GM18502 (cell line): Measurements from ENCODE around the gene CDH2.

Experiments used
- ATAC-seq: cut with Tn5 transposase; IDR thresholded peaks from one replicate; pipeline ENCODE4 v1.9.1; 2021; ENCODE audit warnings: mild to moderate bottlenecking; ENCODE audit not compliant: unreplicated experiment, poor library complexity

CDH2 gene

DNA sequence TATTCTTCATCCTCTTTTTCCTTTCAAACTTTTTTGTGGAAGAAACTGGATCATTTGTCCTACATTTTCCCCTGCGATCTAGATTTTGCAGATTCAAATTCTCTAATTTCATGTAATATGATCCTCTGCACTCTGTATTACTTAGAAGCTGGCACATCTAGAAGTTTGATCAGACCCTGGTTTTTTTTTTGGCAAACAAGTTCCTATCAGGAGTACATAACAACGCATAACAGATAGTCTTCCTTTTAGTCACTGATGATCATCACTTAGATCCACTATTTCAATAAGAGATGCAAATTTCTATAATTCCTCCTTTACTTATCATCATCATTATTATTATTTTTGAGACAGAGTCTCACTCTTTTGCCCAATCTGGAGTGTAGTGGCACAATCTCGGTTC is 117.1 kb downstream of the CDH2 start:
- ATAC-seq, result no peak

DNA sequence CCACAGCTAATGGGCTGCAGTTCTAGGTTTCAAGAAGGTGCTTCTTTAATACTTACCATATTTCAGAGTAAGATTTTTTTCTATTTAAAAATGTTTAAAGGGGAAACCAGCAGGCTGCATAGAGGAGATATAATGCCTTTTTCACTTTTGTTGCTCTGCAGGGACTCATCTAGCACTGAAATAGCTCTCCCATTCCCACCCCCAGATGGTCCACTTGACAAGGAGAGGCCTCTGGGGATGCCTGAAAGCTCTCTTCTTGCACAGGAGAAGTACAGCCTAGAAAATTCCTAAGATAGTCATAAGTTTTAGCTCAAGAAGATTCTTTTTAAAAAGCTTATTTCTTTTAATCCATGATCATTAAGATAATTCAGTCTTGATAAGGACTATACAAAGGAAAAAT is 126.4 kb downstream of the CDH2 start:
- ATAC-seq, result no peak

DNA sequence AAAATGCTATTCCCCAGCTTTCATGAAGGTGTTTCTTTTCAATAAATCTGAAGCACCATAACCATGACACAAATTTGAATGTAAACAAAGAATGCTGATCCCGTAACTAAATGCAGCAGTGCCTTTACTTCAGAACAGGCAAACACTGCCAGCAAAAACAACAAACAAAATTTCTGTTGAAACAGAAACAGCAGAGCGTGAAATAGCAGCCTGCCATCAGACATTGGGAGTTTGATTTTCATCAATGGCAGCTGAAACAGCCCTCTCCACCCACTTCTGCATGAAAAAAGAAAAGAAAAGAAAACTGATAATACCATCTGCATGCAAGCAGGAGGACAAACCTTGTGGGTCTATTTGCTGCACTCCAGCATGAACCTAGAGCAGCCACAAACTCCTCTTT is 128.3 kb downstream of the CDH2 start:
- ATAC-seq, result no peak

DNA sequence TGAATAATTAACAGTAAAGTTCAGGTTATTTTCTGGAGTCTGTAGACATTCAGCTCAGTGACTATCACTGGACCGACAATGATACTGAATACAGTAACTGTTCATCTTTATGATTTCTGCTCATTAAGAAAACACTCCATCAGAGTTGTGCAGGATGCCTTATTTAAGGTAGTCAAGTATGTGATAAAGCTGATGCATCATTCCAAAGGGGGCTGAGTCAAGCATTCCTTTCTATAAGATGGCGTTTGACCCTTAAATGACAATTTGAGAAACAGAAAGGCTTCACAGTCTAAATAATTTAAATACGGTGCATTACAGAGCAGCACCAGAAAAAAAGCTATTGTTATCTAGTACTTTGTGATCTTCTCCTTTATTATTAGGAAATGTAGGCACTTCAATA is 131.1 kb downstream of the CDH2 start:
- no peak for ATAC-seq

DNA sequence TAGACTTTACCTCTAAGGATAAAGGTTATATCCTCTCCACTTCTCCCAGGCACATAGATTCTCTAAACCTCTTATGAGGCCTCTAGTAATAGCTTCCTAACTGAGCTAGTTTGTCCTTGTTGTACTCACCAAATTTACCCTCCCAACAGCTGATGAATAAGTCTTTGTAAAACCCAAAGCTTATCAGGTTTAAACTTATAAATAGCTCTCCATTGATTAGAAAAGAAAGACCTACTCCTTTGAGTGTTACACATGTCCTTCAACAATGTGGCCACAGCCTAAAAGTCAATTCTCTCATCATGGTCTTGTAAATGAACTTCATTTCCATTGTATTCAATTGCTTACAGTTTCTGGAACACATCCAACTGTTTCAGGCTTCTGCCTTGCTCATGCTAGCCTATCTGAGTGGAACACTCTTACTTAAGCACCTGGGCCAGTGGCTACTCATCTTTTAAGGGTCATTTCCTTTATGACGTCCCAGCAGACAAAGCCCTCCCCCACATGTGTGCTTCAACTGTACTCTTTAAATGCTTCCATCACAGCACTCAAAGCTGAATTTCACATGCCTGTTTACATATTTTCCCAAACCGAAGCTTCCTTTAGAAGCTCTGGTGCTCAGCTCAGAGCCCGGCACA is 131.6 kb downstream of the CDH2 start:
- no peak for ATAC-seq

DNA sequence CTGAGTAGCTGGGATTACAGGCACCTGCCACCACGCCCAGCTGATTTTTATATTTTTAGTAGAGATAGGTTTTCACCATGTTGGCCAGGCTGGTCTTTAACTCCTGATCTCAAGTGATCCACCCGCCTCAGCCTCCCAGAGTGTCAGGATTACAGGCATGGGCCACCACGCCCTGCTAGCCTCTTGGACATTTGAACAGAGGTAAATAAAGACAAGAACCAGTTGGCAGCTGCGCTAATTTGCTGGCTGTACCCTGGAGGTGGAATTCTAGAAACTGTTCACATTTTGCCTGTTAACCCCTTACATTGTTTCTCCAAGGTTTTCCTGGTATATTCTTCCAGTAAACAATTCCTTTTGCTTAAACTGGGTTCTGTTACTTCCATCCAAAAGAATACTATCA is 132.9 kb downstream of the CDH2 start:
- no peak for ATAC-seq

DNA sequence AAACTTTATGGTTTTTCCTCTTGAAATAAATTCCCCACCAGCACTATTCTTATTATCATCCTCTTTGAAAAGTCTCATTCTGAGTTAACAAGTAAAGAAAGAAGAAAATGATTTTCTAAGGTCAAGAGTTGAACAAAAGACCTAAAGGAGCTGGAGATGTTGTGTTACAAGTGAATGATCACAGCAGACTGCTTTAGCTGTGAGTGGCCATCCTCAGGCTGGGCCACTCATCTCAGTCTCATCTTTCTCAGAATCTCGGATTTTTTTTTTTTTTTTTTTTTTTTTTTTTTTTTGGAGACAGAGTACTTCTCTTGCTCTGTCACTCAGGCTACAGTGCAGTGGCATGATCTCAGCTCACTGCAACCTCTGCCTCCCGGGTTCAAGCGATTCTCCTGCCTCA is 133.3 kb downstream of the CDH2 start:
- ATAC-seq, result no peak

DNA sequence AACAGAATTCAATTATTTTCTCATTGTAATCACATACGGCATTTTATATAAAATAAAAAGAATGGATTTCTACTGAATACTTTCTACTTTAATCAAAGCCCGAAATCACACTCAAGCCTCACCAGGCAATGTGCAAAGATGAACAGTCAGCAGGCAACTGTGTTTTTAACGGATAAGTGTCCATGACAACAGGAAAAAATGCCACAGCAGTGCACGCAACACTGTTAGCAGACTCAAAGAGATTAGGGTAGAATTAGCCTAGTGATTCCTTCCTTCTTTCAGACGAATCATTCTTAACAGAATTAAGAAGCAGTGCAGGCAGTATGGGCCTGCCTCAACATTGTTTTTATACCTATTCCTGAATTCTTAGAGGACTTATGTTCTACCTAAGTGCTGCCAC is 135.6 kb downstream of the CDH2 start:
- ATAC-seq, result no peak

DNA sequence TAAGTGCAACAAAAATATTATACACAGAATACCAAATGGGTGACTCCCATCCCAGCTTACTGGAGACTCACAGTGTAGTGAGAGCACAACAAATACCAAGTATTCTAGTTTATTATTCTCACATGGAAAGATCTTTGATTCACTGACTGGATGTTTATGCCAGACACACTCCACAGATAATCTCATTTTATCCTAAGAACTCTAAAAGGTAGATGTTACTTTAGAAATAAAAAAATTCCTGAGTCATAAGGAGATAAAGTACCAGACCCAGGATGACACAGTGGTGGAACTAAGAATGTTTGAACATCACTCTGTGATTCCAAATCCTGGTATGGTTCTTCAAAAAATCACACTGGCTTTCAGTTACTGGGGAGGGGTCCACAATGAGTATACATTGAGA is 136.2 kb downstream of the CDH2 start:
- no peak for ATAC-seq

DNA sequence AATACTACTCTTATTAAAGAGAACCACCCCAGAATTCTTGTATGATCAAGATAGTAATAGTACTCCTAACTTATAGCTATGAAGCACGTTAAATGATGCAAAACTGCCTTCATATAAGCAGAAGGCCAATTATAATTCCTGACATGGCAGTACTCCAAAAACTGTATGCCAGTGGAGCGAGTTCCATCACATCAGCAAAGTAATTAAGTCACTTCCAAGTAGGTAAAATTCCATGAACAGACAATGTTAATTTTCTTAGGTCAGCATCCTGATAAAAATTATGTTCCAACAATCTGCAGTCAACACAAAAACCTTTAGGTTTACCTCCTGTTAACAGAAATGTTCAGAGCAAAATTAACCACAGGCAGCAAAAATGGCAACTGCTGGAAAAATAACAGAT is 136.7 kb downstream of the CDH2 start:
- ATAC-seq, result no peak

DNA sequence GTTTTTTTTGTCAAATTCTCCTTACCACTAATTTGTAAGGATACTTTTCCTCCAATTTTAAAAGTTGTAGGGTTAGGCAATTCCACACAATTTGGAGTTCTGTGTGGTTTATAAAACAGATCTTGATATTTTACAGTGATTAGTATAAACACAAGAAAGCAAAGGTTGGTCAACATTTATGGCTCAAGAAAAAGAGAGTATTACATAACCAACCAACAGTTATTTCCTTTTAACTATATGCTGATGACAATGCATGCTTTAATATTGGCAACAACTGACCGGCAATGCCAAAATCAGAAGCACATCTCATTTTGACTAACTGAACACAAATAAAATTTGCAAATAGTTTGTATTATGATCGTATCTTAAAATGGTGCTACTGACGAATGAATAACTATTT is 137.2 kb downstream of the CDH2 start:
- no peak for ATAC-seq

DNA sequence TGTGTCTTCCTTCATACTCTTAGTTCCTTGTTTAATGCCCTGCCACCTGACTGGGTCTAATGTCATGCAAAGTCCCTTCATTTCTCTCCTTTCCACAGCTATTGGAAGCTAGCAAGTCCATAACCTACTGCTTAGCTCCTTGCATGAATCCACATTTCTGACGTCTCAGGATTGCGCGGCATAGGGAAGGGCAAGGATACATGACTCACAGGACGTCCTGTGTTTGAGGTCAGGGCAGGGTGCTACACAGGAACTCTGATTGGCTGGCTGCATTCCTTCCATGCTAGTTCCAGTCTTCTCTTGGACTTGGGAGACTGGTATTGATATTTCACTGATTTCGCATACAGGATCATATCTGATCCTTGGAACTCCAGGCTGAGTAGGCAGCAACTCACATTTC is 137.9 kb downstream of the CDH2 start:
- ATAC-seq, result no peak

DNA sequence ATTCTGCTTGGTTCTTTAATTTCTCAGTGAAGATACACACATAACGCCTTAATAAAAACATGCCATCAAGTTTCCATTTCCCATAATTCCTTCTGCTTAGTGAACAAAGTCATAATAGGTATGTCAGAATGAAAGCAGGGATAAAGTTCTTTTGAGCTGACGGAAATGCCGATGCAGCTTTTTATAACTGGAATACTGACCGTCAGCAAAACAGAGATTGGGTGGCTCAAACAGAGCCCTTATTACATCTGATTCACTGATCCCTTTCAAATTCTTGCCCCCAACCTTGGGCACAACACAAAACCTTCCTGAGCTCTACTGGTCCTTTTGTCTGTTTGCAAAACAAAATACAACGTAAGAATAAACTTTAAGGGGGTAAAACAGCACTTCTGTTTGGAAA is 140.4 kb downstream of the CDH2 start:
- no peak for ATAC-seq

DNA sequence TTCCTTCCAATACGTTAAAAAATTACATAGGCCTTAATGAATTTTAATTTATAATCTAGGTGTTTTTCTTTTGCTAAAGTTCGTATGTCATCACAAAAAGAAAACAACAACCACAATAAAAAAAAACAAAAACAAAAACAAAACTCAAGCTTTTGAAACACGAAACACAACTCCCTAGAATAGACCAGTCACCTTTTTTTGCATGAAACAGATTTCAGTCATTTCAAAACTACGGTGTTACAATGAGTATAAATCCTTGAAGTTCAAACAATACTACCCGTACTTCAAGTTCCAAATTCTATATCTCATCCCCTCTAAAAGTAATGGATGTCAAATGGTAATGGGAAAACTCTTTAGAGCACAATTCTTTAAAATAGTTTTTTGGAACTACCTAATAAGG is 142.4 kb downstream of the CDH2 start:
- no peak for ATAC-seq

DNA sequence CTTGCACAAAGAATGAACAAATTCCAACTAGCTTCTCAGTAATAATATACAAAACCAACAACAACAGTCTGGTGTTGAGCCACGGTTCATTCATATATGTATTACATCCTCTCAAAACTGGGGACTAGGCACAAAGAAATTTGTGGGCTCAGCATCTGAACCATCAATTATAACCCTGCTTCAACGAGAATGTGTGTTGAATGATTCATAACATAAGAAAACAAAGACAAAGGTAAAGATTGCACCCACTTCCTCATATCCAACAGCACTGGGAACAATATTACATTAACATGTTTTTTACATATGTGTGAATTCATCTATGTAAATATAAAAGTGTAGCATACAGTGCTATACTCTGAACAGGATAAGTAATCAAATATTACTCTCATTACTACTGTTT is 144.8 kb downstream of the CDH2 start:
- ATAC-seq, result no peak

DNA sequence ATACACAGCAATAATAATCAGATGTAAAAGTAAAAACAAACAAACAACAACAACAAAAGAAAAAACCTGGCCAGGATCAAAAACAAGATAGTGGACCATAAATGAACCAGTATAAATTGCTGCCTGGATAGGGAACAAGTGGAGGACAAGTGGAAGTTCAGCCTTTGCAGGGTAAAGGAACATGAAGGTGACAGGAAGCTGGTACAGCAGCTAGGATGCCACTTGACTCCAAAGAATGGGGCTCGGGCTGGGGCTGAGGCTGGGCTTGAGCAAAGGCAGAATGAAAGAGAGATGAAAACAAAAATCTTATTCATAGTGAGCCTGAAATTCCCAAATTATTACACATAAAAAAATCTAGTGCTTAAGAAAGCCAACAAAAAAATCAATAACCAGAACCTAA is 146.5 kb downstream of the CDH2 start:
- no peak for ATAC-seq

DNA sequence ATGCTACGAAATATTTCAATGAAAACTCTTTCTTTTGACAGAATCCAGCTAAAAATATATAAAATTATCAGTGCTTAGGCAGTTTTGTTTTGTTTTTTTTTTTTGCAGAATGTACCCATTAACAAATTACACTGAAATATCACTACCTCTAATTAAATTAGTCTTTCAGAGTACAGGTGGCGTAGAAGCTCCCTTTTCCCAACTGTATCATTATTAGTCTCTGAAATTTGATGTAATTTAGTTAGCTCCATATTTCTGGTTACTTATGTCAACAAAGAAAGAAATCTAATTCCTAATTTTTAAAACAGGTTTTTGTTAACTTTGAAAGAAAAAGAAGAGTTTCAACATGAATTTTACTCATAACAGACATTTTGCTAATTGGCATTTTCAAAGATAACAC is 149.2 kb downstream of the CDH2 start:
- no peak for ATAC-seq

DNA sequence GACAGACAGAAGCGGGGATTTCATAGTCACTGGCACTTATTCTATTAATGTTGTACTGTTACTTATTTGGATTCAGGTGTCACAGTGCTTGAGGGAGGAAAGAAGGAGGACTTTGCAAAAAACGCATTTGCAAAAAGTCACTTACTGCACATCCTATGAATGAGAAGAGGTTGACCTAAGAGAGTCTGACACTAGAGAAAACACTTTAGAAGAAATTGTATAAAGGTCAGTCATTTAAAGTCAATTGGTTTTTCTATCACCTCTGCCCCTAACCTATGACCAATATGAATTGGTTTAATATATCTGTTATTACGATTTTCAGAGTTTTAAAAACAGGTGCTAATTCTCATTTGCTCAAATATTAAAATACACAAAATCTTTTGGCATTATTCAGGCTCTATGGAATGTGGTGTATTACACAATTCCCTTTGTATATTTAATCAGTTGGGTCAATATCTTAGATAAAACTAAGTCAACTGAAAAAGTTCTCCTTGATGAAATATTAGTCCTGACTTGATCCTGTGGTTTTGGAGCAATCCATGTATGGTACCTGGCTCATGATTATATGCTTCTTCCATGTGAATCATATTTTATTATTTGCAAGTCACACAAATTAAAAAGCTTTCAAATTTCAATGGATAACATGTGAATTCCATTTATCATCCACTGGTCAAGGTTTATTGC is 157.4 kb downstream of the CDH2 start:
- no peak for ATAC-seq

DNA sequence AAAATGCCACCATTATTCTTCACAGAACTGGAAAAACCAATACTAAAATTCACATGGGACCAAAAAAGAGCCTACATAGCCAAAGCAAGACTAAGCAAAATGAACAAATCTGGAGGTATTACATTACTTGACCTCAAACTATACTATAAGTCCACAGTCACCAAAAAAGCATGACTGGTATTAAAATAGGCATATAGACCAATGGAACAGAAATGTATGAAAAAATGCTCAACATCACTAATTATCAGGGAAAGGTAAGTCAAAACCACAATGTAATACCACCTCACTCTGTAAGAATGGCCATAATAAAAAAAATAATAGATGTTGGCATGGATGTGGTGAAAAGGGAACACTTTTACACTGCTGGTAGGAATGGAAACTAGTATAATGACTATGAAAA is 158.6 kb downstream of the CDH2 start:
- no peak for ATAC-seq

DNA sequence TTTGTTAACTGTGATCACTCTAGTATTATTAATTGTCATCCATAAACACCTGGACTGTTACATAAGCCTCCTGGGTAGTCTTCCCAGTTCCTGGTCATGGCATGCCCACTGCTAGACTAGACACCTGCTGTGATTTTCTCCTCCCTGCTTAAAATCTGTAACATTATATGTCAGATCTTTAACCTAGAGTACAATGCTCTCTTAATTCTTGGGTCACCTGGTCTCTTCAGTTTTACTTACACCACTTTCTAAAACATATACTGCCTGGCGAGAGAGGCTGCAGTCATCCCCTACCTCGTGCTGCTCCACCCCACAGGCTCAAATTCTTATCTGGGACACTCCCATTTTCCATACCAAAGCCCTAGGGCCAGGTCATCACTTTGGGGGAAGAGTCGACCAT is 161.3 kb downstream of the CDH2 start:
- ATAC-seq, result no peak

DNA sequence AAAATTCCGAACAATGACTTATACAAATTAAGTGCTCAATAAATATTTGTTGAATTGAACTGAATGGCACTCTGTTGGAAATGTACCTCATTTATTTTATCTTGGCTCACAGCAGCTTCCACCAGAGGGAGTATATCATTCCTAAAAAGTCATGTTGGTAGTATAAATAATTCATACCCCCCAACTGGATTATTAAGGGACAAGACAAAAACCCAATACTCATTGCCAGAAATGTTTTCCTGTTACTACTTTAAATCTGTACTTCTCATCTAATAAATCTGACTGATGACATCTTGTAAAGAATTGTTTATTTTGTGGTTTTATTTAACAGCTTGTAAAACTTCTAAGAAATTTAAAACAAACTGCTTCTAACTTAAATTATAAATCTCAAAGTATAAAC is 163.9 kb downstream of the CDH2 start:
- no peak for ATAC-seq

DNA sequence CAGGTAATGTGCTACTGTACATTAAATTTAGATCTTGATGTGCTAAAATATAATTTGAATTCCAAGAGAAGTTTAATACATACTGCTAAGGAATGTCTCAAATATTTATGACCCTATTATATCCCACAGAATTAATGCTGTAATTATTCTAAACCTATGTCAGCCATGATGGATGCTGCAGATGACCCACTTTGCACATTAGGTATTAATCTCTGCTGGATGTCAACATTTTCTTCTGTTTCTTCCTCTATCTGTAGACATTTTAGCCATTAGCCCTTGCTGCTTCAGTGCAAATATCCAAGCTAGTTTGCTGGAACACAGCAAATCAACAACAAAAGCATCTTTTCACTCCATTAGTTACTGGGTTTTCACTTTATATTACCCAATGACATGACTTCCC is 164.6 kb downstream of the CDH2 start:
- ATAC-seq, result no peak

DNA sequence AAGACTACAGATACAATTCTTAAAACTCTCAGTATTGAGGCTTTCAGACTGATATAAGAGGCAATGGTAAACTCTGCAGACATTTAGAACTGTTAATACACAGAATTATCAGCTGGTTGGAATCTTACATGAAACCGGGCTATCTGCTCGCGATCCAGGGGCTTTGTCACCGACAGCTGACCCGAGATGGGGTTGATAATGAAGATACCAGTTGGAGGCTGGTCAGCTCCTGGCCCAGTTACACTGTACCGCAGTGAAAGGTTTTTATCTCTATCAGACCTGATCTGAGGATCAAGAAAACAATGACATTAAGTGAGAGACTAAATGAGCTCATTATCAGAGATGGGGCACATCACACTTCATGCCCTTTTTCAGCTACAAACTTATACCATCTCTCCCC is 167.3 kb downstream of the CDH2 start:
- ATAC-seq, result no peak
